ENCODE measurements around the gene TAF1C. TPM values are rescaled to one million over a fixed set of nuclear protein-coding genes. Genes with fewer than 3 reads are reported as not detected.
A peak's percentile ranks its signal among the peaks of the same experiment; 100 is the strongest.

The TAF1C gene
- total and polyA plus RNA-seq, 9 donors, result 14.1 to 89.0 (median 58.4) TPM

DNA sequence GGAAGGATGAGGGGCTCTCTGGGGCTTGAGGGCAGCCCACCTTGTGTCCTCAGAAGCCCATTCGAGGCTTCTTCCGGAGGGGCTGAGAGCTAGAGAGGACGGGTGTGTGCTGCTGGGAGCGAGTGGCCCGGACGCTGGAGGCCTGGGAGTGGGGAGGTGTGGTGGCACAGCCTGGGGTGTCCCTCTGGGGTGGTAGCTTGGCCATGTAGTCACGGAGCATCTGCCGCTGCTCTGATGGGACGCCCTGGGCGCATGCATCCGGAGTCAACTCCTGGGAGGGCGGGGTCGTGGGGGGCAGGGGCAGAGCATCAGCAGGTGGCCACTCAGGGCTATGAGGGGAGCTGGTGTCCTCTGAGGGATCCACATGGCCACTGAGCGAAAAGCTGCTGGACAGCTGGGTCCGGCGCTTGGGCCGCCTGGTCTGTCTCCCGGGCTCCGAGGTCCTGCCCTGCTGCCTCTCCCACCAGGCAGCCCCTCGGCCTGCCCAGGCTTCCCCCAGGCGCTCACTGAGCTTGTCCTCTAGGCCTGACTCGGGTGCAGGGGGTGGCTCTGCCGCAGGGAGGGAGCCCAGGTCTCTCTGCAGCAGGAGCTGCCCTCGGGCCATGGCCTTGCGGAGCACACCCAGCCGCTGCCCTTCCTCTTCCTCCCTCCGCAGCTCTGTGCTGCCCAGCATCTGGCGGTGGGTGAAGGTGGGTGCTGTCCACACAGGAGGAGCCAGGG lies 7.8 kb downstream of the TAF1C start:
- Histone ChIP-seq H3K4me1 (ENCODE audit: insufficient read depth) (peaks cover 21% of the 10 kb centered on the region), H3K9me3 (no peaks in the 10 kb centered on the region), H3K36me3 (no peaks in the 10 kb centered on the region), H3K27ac (peak overlapping the region in 1 of 2 donors; percentile 36), H3K27me3 (no peaks in the 10 kb centered on the region), H3K4me3 (no peak overlapping the region)
- 86 to 90% (median 88%) methylated on average over 25 to 28 of the region's 28 CpGs for WGBS, 3 donors
- intact Hi-C loops (cut with DNase I), result loop anchor here in 1 of 4 donors (5.0 to 10.0 kb wide), 3 partner anchors 47 to 214 kb away; partner anchors contain the start of gene NECAB2
- DNase-seq, result no peak
- TF ChIP-seq POLR2A (IDR thresholded peaks at IDR 0.05) (no peak), EP300 (IDR thresholded peaks at IDR 0.05) (no peak)
- TF ChIP-seq, protein P1, sequence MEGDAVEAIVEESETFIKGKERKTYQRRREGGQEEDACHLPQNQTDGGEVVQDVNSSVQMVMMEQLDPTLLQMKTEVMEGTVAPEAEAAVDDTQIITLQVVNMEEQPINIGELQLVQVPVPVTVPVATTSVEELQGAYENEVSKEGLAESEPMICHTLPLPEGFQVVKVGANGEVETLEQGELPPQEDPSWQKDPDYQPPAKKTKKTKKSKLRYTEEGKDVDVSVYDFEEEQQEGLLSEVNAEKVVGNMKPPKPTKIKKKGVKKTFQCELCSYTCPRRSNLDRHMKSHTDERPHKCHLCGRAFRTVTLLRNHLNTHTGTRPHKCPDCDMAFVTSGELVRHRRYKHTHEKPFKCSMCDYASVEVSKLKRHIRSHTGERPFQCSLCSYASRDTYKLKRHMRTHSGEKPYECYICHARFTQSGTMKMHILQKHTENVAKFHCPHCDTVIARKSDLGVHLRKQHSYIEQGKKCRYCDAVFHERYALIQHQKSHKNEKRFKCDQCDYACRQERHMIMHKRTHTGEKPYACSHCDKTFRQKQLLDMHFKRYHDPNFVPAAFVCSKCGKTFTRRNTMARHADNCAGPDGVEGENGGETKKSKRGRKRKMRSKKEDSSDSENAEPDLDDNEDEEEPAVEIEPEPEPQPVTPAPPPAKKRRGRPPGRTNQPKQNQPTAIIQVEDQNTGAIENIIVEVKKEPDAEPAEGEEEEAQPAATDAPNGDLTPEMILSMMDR (IDR thresholded peaks at IDR 0.05), result no peak

DNA sequence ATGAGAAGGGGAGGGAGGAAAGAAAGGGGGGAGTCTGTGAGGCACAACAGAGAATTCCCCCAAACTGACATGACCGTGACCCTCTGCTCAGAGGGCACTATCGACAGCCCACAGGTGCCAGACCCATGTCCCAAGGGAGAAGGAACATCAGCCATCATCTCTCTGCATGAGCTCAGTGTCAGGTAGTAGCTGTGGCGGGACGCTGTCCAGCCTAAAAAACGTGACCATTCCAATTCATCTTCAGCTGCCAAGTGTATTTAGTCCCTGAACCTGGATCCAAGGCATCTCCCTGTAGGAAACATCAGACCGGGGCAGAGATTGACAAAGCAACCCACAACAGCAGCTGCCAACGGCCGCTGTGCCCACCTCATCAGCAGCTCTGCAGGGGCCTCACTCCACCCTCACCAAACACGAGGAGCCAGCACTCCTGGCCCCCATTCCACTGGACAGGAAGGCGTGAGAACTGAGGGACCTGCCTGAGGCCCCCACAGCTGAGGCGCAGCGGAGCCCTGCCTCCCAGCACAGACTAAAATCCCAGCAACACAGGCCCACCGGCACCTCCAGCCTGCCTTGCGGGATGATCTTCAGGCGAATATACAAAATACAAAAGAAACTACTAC lies 8.6 kb downstream of the TAF1C start:
- H3K36me3 ChIP-seq, result no peaks in the 10 kb centered on the region
- DNase-seq, result peak in 2 of 5 donors; percentile 44 to 58
- intact Hi-C loops (cut with DNase I), result loop anchor here in 1 of 4 donors (5.0 to 10.0 kb wide), 3 partner anchors 46 to 213 kb away; partner anchors contain the start of gene NECAB2
- H3K27me3 ChIP-seq, result no peaks in the 10 kb centered on the region
- H3K4me1 ChIP-seq (ENCODE audit: insufficient read depth), result peaks cover 16% of the 10 kb centered on the region
- H3K27ac ChIP-seq, result peak overlapping the region; percentile 36 to 44
- 51 to 70% (median 61%) methylated on average over 15 of the region's 15 CpGs for WGBS, 3 donors
- H3K4me3 ChIP-seq, result no peak overlapping the region
- no peaks in the 10 kb centered on the region for H3K9me3 ChIP-seq
- TF ChIP-seq, protein P1 (IDR thresholded peaks at IDR 0.05), result no peak
- TF ChIP-seq EP300 (IDR thresholded peaks at IDR 0.05), result no peak
- no peak for TF ChIP-seq POLR2A (IDR thresholded peaks at IDR 0.05)

DNA sequence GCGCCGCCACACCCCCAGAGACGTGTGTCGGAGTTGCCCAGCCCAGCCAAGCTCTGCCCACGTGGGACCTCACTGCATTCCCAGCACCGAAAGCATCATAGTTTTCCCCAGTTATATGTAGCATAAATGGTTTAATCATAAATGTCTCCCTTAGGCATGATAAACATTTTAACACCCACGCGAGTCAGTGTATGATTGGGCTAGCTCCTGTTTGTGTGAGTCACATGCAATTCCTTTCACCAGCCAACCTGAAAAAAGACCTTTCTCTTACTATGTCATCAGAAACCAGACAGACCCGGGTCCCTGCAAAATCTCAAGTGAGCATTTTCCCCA lies 9.2 kb downstream of the TAF1C start:
- Histone ChIP-seq H3K4me3 (no peak overlapping the region), H3K4me1 (ENCODE audit: insufficient read depth) (peaks cover 16% of the 10 kb centered on the region), H3K9me3 (no peaks in the 10 kb centered on the region), H3K27me3 (no peaks in the 10 kb centered on the region), H3K36me3 (no peaks in the 10 kb centered on the region), H3K27ac (peak overlapping the region; percentile 5 to 44)
- DNase-seq, result no peak
- 20 to 23% (median 20%) methylated on average over 9 of the region's 9 CpGs for WGBS, 3 donors
- intact Hi-C loops (cut with DNase I), result loop anchor here in 1 of 4 donors (5.0 to 10.0 kb wide), 3 partner anchors 45 to 213 kb away; partner anchors contain the start of gene NECAB2
- TF ChIP-seq, protein P1 (IDR thresholded peaks at IDR 0.05), result no peak
- no peak for TF ChIP-seq EP300 (IDR thresholded peaks at IDR 0.05)
- TF ChIP-seq POLR2A (IDR thresholded peaks at IDR 0.05), result no peak

DNA sequence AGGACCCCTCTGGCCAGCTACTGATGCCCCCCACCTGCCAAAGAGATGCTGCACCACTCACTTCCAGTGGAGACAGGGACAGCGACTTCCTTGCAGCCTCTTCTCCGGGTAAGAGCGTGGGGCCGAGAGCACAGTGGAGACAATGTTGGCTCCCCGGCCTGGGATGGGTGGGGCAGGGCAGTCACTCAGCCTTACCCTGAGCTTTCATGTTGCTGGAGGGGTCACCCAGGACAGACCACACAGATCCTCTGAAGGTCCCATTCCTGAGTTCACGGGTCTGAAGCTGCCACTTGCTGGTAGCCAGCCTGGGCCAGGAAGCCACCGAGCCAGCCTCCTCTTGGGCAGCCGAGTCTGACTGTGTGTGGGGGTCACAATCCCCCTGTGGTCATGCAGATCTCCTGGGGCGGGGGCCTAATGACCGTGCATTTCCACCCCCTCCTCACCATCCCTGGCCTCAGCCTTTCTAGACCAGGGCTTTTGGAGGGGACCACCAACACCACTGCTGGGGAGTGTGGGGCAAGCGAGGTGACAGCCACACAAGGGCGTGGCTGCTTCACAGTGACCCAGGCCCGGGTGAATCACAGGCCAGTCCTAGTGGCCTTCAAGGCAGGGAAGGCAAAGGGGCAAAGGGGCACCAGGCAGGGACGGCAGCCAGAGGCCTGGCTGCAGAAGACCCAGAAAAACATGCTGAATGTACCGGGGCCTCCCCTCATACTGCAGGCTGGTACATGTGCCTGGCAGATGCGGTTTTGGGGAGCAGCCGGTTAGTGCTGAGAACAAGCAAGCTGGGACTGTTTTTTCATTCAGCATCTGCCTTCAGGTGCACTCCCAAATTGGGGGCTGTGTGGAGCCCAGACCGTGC lies 10.4 kb downstream of the TAF1C start:
- Histone ChIP-seq H3K36me3 (no peaks in the 10 kb centered on the region), H3K27ac (peak overlapping the region; percentile 36 to 44), H3K9me3 (no peaks in the 10 kb centered on the region), H3K4me3 (no peak overlapping the region), H3K4me1 (ENCODE audit: insufficient read depth) (peaks cover 16% of the 10 kb centered on the region), H3K27me3 (no peaks in the 10 kb centered on the region)
- WGBS, 3 donors, result 37 to 42% (median 40%) methylated on average over 17 to 18 of the region's 18 CpGs
- peak in 2 of 5 donors; percentile 42 to 54 for DNase-seq
- TF ChIP-seq EP300 (IDR thresholded peaks at IDR 0.05) (no peak), POLR2A (IDR thresholded peaks at IDR 0.05) (no peak)
- intact Hi-C loops (cut with DNase I), result loop anchor here in 1 of 4 donors (5.0 to 10.0 kb wide), 3 partner anchors 44 to 212 kb away; partner anchors contain the start of gene NECAB2
